GM19372 (cell line): Measurements from ENCODE around the gene MACF1.
"Not testable (repeated sequence)": the region's sequence is repeated elsewhere in the genome, so short reads cannot be mapped to it uniquely, and the experiment has no call there.

Experiments used
- ATAC-seq: cut with Tn5 transposase; IDR thresholded peaks from one replicate; pipeline ENCODE4 v1.9.1; 2021; ENCODE audit warnings: mild to moderate bottlenecking, low read depth, moderate library complexity; ENCODE audit not compliant: unreplicated experiment

MACF1 gene

GRCh38 chr1:39204441-39205081 is at the start of gene MACF1:
MACF1 (plus strand) TSS chr1:39204695; CDS start chr1:39205023, 328 bp downstream.
- no peak for ATAC-seq

GRCh38 chr1:39157304-39157703 is 47.2 kb upstream of the MACF1 start:
- ATAC-seq, result no peak

GRCh38 chr1:39158327-39159086 is 46.0 kb upstream of the MACF1 start:
- no peak for ATAC-seq

- no peak for ATAC-seq
These were observed 45.1 kb upstream of the MACF1 start for GRCh38 chr1:39159224-39160036.

- ATAC-seq, result no peak
These were observed 43.8 kb upstream of the MACF1 start for GRCh38 chr1:39160703-39161102.

GRCh38 chr1:39161811-39162210 is 42.7 kb upstream of the MACF1 start:
- not testable (repeated sequence) for ATAC-seq

GRCh38 chr1:39163469-39163868 is 41.0 kb upstream of the MACF1 start:
- ATAC-seq, result no peak

GRCh38 chr1:39164256-39164655 is 40.2 kb upstream of the MACF1 start:
- no peak for ATAC-seq

GRCh38 chr1:39165049-39165448 is 39.4 kb upstream of the MACF1 start:
- ATAC-seq, result no peak

GRCh38 chr1:39165488-39165887 is 39.0 kb upstream of the MACF1 start:
- no peak for ATAC-seq

- ATAC-seq, result no peak
These were observed 36.8 kb upstream of the MACF1 start for GRCh38 chr1:39167632-39168209.

- ATAC-seq, result no peak
These were observed 36.0 kb upstream of the MACF1 start for GRCh38 chr1:39168301-39169080.

- no peak for ATAC-seq
These were observed 33.5 kb upstream of the MACF1 start for GRCh38 chr1:39170731-39171667.

GRCh38 chr1:39173119-39173994 is 31.1 kb upstream of the MACF1 start:
- no peak for ATAC-seq

GRCh38 chr1:39173995-39174380 is 30.5 kb upstream of the MACF1 start:
- ATAC-seq, result no peak

- no peak for ATAC-seq
These were observed 30.0 kb upstream of the MACF1 start for GRCh38 chr1:39174390-39175081.

- no peak for ATAC-seq
These were observed 26.8 kb upstream of the MACF1 start for GRCh38 chr1:39177706-39178105.
